ENCODE measurements around the gene IFNAR2. TPM values are rescaled to one million over a fixed set of nuclear protein-coding genes. Genes with fewer than 3 reads are reported as not detected.

IFNAR2 gene
- total RNA-seq, 4 donors from 2014 or later, result 0.20 to 16.5 (median 5.1) TPM

GRCh38 chr21:33262921-33263320 lies 33.2 kb downstream of the IFNAR2 start:
- no peaks in the 10 kb centered on the region for H3K9me3 ChIP-seq
- in situ Hi-C loops (cut with MboI; ENCODE audit: low pct_ligation_motif_present in 1 of 4, low pct_unique_long_range_greater_than_20kb in 1 of 4, low sequenced_read_pairs in 3 of 4) (no loop called here), intact Hi-C loops (cut with DNase I; ENCODE audit: low total_unique reads) (no loop called here)
- H3K4me1 ChIP-seq, result peaks cover 9 to 19% (median 18%) of the 10 kb centered on the region in 4 donors
- no peaks in the 10 kb centered on the region for H3K27me3 ChIP-seq
- WGBS, 2 donors (ENCODE audit: low coverage in 1 of 2), result 95% methylated on average over 11 of the region's 11 CpGs; no CpG with 5 or more reads in 1 of the 2 donors
- DNase-seq, result no peak
- H3K36me3 ChIP-seq, result no peaks in the 10 kb centered on the region
- TF ChIP-seq EP300 (IDR thresholded peaks at IDR 0.05; ENCODE audit: low read depth) (no peak), CTCF (IDR thresholded peaks at IDR 0.05) (no peak), POLR2AphosphoS5 (IDR thresholded peaks at IDR 0.05) (no peak), POLR2A (IDR thresholded peaks at IDR 0.05) (no peak)
- no peak overlapping the region for H3K4me3 ChIP-seq
- no peak overlapping the region for H3K27ac ChIP-seq

GRCh38 chr21:33264561-33264960 lies 34.8 kb downstream of the IFNAR2 start:
- Histone ChIP-seq H3K9me3 (no peaks in the 10 kb centered on the region), H3K36me3 (no peaks in the 10 kb centered on the region), H3K4me1 (peaks cover 13 to 33% (median 30%) of the 10 kb centered on the region in 4 donors), H3K27me3 (no peaks in the 10 kb centered on the region), H3K4me3 (no peak overlapping the region), H3K27ac (peak overlapping the region in 1 of 4 donors; percentile 3)
- 60 to 91% methylated on average over 1 to 11 of the region's 11 CpGs for WGBS, 2 donors (ENCODE audit: low coverage in 1 of 2)
- intact Hi-C loops (cut with DNase I; ENCODE audit: low total_unique reads), result no loop called here
- no peak for DNase-seq
- TF ChIP-seq POLR2AphosphoS5 (IDR thresholded peaks at IDR 0.05), result no peak
- no peak for TF ChIP-seq CTCF (IDR thresholded peaks at IDR 0.05)
- no peak for TF ChIP-seq POLR2A (IDR thresholded peaks at IDR 0.05)
- no peak for TF ChIP-seq EP300 (IDR thresholded peaks at IDR 0.05; ENCODE audit: low read depth)
- in situ Hi-C loops (cut with MboI; ENCODE audit: low pct_ligation_motif_present in 1 of 4, low pct_unique_long_range_greater_than_20kb in 1 of 4, low sequenced_read_pairs in 3 of 4), result no loop called here

- intact Hi-C loops (cut with DNase I; ENCODE audit: low total_unique reads), result loop anchor here (5.0 kb wide), 1 partner anchor 33 kb away; no protein-coding TSS in a partner anchor
- Histone ChIP-seq H3K27me3 (no peaks in the 10 kb centered on the region), H3K4me1 (peaks cover 13 to 42% (median 35%) of the 10 kb centered on the region in 4 donors), H3K36me3 (no peaks in the 10 kb centered on the region), H3K4me3 (peak overlapping the region; percentile 57 to 97 (median 72)), H3K9me3 (no peaks in the 10 kb centered on the region), H3K27ac (peak overlapping the region; percentile 85 to 97 (median 92))
- 26 to 30% methylated on average over 10 to 12 of the region's 12 CpGs for WGBS, 2 donors (ENCODE audit: low coverage in 1 of 2)
- TF ChIP-seq POLR2A (IDR thresholded peaks at IDR 0.05), result no peak
- no peak for TF ChIP-seq POLR2AphosphoS5 (IDR thresholded peaks at IDR 0.05)
- peak in 1 of 5 experiments; percentile 3 for TF ChIP-seq CTCF (IDR thresholded peaks at IDR 0.05)
- no peak for TF ChIP-seq EP300 (IDR thresholded peaks at IDR 0.05; ENCODE audit: low read depth)
- peak; percentile 62 for DNase-seq
- in situ Hi-C loops (cut with MboI; ENCODE audit: low pct_ligation_motif_present in 1 of 4, low pct_unique_long_range_greater_than_20kb in 1 of 4, low sequenced_read_pairs in 3 of 4), result no loop called here
Measured at GRCh38 chr21:33265664-33266049, 35.9 kb downstream of the IFNAR2 start.

- DNase-seq, result peak; percentile 87
- H3K27ac ChIP-seq, result peak within 1 kb of the TSS; percentile 85 to 97 (median 92)
- no peaks in the 10 kb centered on the region for H3K27me3 ChIP-seq
- 1% methylated on average over 35 of the region's 60 CpGs; no CpG with 5 or more reads in 1 of the 2 donors for whole genome bisulfite sequencing, 2 donors (ENCODE audit: low coverage in 1 of 2)
- TF ChIP-seq EP300 (IDR thresholded peaks at IDR 0.05; ENCODE audit: low read depth) (no peak), CTCF (IDR thresholded peaks at IDR 0.05) (no peak), POLR2A (IDR thresholded peaks at IDR 0.05) (peak; percentile 76), POLR2AphosphoS5 (IDR thresholded peaks at IDR 0.05) (peak; percentile 70 to 90 (median 89))
- intact Hi-C loops (cut with DNase I; ENCODE audit: low total_unique reads), result loop anchor here (5.0 kb wide), 1 partner anchor 34 kb away; no protein-coding TSS in a partner anchor
- H3K36me3 ChIP-seq, result no peaks in the 10 kb centered on the region
- in situ Hi-C loops (cut with MboI; ENCODE audit: low pct_ligation_motif_present in 1 of 4, low pct_unique_long_range_greater_than_20kb in 1 of 4, low sequenced_read_pairs in 3 of 4), result no loop called here
- peak within 1 kb of the TSS; percentile 57 to 97 (median 72) for H3K4me3 ChIP-seq
- peaks cover 13 to 42% (median 37%) of the 10 kb centered on the region in 4 donors for H3K4me1 ChIP-seq
- no peaks in the 10 kb centered on the region for H3K9me3 ChIP-seq
Measured at GRCh38 chr21:33266050-33266788, 36.5 kb downstream of the IFNAR2 start, which contains the start of gene IL10RB. Gene IL10RB, plus strand, starts transcription at chr21:33266367. Its CDS starts 99 bp downstream, at chr21:33266466.

All from transverse colon (tissue), 4 donors.